HAP-1 (cell line): ENCODE results near the gene AIFM3.
A peak's percentile ranks its signal among the peaks of the same experiment; 100 is the strongest.

Source experiments
- DNase-seq, 2 experiments: peaks; one replicate each; pipeline ENCODE4 v3.0.0-alpha.2; 2016 to 2020; ENCODE audit warnings: low spot score in 2 of 2
- H3K27me3 ChIP-seq: fragments of 250-450 bp; sonication (Bioruptor Pico); 2 replicates; pipeline ENCODE4 v1.5.1; 2020; ENCODE audit warnings: low read depth, mild to moderate bottlenecking, moderate library complexity
- H3K36me3 ChIP-seq: fragments of 250-450 bp; sonication (Bioruptor Pico); replicated peaks from 2 replicates; pipeline ENCODE4 v1.5.1; 2020; ENCODE audit warnings: mild to moderate bottlenecking
- H3K4me1 ChIP-seq: fragments of 250-450 bp; sonication (Bioruptor Pico); 2 replicates; pipeline ENCODE4 v1.5.1; 2020; ENCODE audit warnings: mild to moderate bottlenecking
- H3K4me3 ChIP-seq: fragments of 250-450 bp; sonication (Bioruptor Pico); 2 replicates; pipeline ENCODE4 v1.5.1; 2020; ENCODE audit warnings: mild to moderate bottlenecking, moderate library complexity
- H3K9me3 ChIP-seq: fragments of 250-450 bp; sonication (Bioruptor Pico); 2 replicates; pipeline ENCODE4 v1.5.1; 2020; ENCODE audit warnings: mild to moderate bottlenecking, moderate library complexity
- in situ Hi-C: fragments of 300-500 bp; cut with MboI; formaldehyde crosslinking; loops from 3 replicates; pipeline ENCODE4 v1.14.3; 2020; ENCODE audit warnings: low sequenced_read_pairs, inconsistent platforms, mixed read lengths

The AIFM3 gene

DNA sequence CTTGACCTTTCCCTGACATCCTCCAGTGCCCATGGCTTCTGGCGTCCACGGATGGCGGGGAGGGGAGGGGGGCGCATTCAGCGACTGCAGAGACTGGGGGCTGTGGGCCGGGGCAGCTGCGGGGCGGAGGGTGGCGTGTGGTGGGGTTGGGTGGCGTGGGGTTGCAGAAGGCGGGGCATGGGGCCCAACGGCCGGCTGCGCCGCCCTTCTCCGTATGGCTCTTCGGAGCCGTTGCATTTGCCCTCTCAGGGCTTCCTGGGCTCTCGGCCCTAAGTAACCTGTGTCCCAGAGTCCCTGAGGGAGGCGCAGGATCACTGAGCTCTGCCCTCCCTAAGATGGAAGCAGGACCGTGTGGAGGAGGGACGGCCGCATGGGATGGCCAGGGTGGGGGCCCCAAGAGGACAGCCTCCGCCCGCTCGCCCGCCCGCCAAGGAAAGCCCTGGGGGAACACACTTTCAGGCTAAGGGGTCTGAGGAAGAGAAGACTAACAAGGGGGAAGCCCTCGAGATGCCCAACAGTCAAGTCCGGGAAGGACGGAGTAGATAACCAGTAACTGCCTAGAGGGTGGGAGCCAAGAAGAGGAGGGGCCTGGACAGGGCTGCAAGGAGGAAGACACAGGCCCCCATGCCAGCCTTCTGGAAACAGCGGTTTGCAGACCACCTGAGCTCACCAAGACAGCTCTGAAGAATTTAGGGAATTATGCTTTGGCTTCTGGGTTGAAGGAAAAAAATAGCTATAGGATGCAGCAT, 9.2 kb upstream of the AIFM3 start:
- Histone ChIP-seq H3K4me1 (peaks cover 10% of the 10 kb centered on the region), H3K9me3 (no peaks in the 10 kb centered on the region), H3K27me3 (no peaks in the 10 kb centered on the region), H3K4me3 (peak overlapping the region; percentile 63), H3K36me3 (peaks cover 16% of the 10 kb centered on the region)
- DNase-seq = peak; percentile 44 to 75
- in situ Hi-C loops = no loop called here

DNA sequence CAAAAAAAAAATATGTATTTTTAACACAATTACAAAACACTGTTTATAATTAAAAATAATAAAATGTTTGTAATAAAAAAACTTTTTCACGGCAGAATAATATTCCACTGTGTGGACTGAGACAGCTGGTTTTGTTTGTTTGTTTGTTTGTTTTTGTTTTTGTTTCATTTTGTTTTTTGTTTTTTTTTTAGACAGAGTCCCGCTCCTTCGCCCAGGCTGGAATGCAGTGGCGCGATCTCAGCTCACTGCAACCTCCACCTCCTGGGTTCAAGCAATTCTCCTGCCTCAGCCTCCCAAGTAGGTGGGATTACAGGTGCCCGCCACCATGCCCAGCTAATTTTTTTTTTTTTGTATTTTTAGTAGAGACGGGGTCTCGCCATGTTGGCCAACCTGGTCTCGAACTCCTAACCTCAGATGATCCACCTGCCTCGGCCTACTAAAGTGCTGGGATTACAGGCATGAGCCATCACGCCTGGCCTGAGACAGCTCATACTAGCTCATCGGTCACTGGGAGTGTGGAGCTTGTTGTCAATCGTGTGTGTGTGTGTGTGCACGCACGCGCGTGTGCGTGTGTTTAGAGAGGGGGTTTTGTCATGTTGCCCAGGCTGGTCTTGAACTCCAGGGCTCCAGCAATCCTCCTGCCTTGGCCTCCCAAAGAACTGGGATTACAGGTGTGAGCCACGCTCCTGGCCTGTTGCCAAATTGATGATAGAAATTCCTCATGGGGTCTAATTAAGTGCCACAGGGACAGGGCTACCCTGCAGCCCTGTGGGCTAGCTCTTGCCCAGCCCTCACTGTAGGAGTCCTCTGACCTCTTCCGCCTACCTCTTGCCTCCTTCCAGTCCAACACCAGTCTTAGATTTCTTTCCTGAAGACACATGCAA, 7.2 kb upstream of the AIFM3 start:
- H3K4me1 ChIP-seq = peaks cover 10% of the 10 kb centered on the region
- in situ Hi-C loops = loop anchor here (10.0 kb wide), 1 partner anchor 105 kb away; no protein-coding TSS in a partner anchor
- no peak overlapping the region for H3K4me3 ChIP-seq
- H3K36me3 ChIP-seq = no peaks in the 10 kb centered on the region; the same call in 1 of the 2 replicates
- no peaks in the 10 kb centered on the region for H3K9me3 ChIP-seq
- no peaks in the 10 kb centered on the region for H3K27me3 ChIP-seq
- no peak for DNase-seq

DNA sequence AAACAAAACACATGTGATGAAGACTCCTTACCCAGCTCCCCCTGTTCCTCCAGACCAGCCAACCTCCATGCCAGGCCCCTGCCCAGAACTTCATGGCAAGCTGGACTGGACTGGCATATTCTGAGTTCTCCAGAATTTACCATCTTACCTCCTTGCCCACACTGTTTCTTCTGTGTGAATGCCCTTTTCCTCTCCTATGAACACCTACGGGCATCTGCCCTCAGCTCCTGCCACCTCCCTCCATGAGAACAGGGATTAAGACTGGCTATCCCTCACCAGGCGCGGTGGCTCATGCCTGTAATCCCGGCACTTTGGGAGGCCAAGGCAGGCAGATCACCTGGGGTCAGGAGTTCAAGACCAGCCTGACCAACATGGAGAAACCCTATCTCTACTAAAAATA, 6.4 kb upstream of the AIFM3 start:
- peaks cover 10% of the 10 kb centered on the region for H3K4me1 ChIP-seq
- in situ Hi-C loops = loop anchor here (10.0 kb wide), 1 partner anchor 104 kb away; no protein-coding TSS in a partner anchor
- H3K4me3 ChIP-seq = no peak overlapping the region
- no peaks in the 10 kb centered on the region; the same call in 1 of the 2 replicates for H3K36me3 ChIP-seq
- DNase-seq = no peak
- H3K27me3 ChIP-seq = no peaks in the 10 kb centered on the region
- H3K9me3 ChIP-seq = no peaks in the 10 kb centered on the region

DNA sequence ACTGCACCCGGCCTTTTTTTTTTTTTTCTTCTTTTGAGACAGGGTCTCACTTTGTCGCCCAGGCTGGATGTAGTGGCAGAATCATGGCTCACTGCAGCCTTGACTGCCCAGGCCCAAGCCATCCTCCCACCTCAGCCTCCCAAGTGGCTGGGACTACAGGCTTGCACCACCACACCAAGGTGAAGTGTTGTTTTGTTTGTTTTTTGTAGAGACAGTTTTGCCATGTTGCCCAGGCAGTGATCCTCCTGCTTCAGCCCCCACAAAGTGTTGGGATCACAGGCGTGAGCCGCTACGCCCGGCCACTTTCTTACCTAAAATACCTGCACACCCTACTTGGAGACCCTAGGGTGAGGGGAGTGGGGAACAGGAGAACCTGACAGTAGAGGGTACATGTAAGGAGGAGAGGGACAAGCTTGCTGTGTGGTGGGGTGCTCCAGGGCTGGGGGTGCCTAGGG, 4.5 kb upstream of the AIFM3 start:
- in situ Hi-C loops = loop anchor here (10.0 kb wide), 1 partner anchor 102 kb away; no protein-coding TSS in a partner anchor
- no peaks in the 10 kb centered on the region for H3K27me3 ChIP-seq
- H3K4me1 ChIP-seq = peaks cover 6% of the 10 kb centered on the region
- no peaks in the 10 kb centered on the region for H3K9me3 ChIP-seq
- H3K4me3 ChIP-seq = no peak overlapping the region
- no peaks in the 10 kb centered on the region for H3K36me3 ChIP-seq
- no peak for DNase-seq

DNA sequence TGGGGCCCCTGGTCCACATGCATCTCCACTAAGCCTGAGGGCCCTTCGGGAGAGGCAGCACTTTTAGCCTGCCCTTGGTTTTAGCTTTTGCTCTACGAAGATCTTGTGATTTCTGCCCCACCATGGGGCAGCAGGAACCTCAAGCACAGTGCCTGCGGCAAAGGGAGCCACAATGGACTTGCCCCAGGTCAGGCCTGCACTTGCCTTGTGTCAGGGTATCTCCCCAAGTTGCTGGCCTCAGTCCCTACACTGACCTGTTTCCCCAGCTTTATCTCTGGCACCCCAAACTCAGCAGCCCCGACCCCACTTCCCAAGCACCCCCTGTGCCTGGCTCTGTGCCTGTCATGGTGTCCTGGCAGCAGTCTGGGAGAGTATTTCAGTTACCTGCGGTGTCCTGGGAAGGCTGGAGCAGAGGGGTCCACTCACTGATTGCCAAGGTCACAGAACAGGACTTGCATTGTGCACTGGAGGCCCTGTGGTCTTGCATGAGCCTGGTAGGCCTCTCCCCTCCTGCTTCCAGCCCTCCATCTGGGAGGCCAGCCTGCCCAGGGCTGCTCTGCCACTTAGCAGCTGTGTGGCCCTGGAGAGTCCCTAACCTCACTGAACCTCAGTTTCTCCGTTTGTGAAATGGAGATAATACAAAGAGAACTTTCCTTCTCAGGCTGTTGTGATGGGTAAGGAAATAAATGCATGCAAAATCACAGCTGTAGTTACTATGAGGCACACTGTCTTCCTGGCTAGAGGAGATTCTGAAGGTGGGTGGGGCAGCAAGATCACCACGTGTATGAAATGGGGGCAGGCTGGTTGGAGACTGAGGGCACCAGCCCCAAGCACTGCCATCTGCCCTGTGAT, 3.6 kb upstream of the AIFM3 start:
- Histone ChIP-seq H3K36me3 (no peaks in the 10 kb centered on the region), H3K27me3 (no peaks in the 10 kb centered on the region), H3K9me3 (no peaks in the 10 kb centered on the region), H3K4me1 (no peaks in the 10 kb centered on the region), H3K4me3 (no peak overlapping the region)
- in situ Hi-C loops = loop anchor here (10.0 kb wide), 1 partner anchor 101 kb away; no protein-coding TSS in a partner anchor
- DNase-seq = no peak

DNA sequence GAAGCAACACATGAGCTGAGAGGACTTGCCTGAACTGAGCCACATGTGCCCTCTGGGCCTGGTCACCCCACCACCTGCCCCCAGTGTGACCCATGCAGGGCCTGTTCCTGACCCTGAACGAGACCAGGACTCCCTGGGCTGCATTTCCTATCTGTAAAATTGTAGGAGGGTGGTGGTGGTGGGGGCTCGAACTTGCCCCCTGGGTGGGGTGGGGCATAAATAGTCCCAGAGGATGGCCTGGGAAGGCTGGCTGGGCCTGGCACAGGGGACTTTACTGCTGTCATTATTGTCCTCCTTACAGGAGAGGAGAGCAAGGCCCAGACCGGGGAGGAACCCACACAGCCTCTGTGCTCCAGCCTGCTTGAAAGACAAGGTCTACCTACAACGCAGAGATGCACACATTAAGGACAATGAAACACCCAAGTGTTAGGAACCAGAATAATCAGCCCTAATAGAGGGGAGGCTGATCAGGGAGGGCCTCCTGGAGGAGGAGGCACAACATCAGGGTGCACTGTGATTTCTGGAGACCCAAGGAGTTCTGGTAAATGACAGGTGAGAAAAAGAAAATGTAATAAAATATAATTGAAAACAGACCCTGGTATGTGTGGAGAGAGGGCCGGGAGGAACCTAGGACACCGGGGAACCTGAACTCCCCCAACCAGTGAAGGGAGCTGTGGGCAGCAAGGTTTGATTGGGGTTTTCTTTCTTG, 2.8 kb upstream of the AIFM3 start:
- Histone ChIP-seq H3K4me3 (no peak overlapping the region), H3K36me3 (no peaks in the 10 kb centered on the region), H3K9me3 (no peaks in the 10 kb centered on the region), H3K27me3 (no peaks in the 10 kb centered on the region), H3K4me1 (no peaks in the 10 kb centered on the region)
- in situ Hi-C loops = loop anchor here (10.0 kb wide), 1 partner anchor 101 kb away; no protein-coding TSS in a partner anchor
- no peak for DNase-seq

DNA sequence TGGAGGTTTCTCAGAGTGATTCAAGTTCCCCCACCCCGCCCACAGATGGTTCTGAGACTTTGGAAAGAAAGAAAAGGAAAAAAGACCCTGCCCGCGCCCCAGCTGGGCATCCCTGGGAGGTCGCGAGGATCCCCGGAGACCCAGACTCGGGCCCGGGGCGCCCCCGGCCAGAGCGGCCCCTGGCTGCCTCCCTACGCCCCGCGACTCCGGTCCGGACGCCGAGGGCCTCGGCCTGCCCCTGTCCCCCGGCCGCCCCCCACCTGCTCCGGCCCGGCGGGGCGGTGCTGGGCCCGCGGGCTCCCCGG, 2.3 kb upstream of the AIFM3 start:
- Histone ChIP-seq H3K27me3 (no peaks in the 10 kb centered on the region), H3K9me3 (no peaks in the 10 kb centered on the region), H3K4me1 (no peaks in the 10 kb centered on the region), H3K4me3 (no peak overlapping the region), H3K36me3 (no peaks in the 10 kb centered on the region)
- no peak for DNase-seq
- in situ Hi-C loops = loop anchor here (10.0 kb wide), 1 partner anchor 100 kb away; no protein-coding TSS in a partner anchor

DNA sequence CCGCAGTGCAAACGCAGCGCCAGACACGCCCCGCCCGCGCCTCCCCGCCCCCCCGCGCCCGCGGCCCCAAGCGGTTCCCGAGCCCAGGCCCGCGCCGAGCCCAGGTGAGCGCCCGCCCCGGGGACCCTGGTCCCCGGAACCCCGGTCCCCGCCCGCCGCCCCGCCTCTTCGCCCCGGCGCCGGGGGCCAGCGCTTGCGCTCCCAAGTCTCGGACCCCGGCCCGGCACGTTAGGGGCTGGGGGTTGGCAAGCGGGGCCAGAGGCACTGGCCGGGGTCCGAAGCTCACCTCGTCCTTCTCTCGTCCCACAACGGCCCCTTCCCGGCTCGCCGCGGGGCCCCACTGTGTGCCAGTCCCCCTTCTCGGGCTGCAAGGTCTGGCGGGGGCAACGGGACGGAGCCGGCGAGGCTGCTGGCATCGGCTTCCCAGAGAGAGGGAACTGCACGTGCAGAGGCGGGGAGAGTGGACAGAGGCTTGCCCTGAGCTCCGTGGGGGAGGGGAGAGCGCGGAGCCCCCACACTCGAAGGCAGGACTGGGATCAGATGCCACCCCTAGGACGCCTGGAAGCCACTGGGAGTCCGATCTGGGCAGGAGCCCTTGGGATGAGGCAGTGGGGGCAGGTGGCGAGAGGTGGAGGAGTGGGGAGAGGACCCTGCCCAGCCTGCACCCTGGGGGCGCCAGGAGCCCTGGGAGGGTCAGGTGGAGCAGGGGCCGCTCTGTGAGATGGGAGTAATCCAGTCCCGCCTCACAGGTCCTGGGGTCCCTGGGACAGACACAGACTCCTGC, 1.8 kb upstream of the AIFM3 start:
- no peaks in the 10 kb centered on the region for H3K36me3 ChIP-seq
- H3K4me3 ChIP-seq = no peak overlapping the region
- no peaks in the 10 kb centered on the region for H3K9me3 ChIP-seq
- in situ Hi-C loops = loop anchor here (10.0 kb wide), 1 partner anchor 100 kb away; no protein-coding TSS in a partner anchor
- no peak for DNase-seq
- H3K4me1 ChIP-seq = no peaks in the 10 kb centered on the region
- H3K27me3 ChIP-seq = no peaks in the 10 kb centered on the region

DNA sequence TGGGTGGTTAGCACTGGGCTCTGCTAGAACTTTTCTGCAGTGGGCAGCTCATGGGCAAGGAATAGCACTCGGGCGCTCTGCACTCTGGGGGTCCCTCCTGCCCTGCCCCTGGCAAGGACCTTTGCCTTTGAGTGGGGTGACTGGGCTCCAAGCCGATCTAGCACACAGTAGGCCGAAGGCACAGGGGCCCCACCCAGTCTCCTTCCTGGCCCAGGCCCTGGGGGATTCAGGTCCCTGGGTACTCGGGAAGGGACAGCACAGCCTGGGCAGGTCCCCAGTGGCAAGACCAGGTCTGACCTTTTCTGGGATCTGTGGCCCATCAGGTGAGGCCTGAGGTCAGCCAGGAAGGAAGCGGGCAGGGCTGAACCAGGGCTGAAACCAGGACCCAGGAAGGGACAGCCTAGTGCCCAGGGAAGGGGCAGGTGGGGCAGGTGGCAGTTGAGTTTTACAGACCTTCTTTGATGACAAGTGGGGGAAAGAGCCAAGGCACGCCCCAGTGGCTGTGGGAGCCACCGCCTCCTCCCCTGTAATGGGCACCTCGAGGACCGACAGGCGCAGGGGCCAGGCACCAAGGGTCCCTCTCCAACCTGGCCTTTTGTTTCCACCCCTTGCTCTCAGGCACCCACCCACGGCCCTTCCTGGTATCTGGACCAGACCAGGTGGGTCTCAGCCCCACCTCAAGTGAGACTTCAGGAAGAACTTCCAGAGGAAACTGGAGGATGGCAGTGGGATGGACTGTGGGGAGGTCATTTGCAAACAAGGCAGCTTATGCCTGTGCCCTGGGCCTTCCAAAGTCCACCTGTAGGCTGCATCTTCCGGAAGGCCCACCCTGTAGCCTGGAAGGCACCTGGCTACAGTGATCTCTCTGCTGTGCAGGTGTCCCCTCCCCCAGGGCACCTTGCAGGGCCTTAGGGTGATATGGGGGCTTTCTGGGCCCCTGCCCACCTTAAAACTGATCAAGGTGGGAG, 883 bp upstream of the AIFM3 start:
- Histone ChIP-seq H3K4me3 (no peak overlapping the region), H3K9me3 (no peaks in the 10 kb centered on the region), H3K36me3 (no peaks in the 10 kb centered on the region), H3K4me1 (no peaks in the 10 kb centered on the region), H3K27me3 (no peaks in the 10 kb centered on the region)
- in situ Hi-C loops = loop anchor here (10.0 kb wide), 1 partner anchor 99 kb away; no protein-coding TSS in a partner anchor
- DNase-seq = no peak

DNA sequence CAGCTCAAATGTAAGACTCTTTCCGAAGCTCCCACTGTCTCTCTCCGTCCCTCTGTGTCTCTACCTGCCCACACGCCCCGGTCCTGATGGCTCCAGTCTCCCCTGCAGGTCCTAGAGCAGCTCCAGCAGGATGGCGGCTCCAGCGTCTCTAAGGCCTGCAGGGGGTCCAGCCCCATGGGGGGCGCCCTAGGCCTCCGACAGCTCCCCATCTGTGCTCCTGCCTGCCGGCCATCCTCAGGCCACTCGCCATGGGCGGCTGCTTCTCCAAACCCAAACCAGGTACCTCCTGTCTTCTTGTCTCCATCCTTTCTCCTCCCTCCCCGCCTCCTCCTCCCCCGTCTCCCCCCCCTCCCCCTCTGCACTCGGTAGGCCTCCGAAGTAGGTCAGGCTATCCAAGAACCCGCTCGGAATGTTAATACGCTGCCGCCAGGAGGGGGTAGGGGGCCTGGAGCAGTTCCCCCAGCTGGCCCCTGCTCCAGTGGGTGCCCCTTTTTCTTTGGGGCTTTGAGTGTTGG, 699 bp downstream of the AIFM3 start:
- Histone ChIP-seq H3K4me3 (no peak overlapping the region), H3K27me3 (no peaks in the 10 kb centered on the region), H3K4me1 (no peaks in the 10 kb centered on the region), H3K36me3 (no peaks in the 10 kb centered on the region), H3K9me3 (no peaks in the 10 kb centered on the region)
- no peak for DNase-seq
- in situ Hi-C loops = loop anchor here (10.0 kb wide), 1 partner anchor 97 kb away; no protein-coding TSS in a partner anchor

DNA sequence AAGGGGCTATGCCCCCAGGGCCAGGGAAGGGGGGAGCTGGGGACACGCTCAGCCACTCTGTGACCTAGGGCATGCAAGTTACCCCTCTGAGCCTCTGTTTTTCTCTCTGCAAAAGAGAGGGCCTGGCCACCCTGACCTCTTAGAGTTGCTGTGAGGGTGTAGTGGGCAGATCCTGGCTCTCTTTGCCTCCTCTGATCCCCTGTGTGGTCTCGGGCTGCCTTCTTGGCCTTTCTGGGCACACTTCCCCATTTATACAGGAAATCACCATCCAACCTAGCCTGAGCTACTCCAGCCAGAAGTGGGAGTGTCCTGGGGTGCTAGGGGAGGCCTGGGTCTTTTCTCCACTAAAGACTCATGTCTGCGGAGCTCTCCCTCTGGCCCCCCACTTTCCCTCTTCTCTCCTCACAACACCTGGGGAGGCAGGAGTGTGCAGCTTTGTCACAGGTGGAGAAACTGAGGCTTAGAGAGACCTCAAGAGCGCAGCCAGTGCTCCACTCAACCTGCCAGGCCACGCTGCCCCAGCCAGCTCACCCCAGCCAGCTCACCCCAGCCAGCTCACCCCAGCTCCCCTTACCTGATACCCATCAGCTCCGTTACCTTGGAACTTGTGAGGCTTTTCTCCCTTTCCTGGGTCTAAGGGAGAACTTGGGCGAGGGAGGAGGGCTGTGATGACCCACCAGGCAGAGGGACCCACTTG, 1.4 kb downstream of the AIFM3 start:
- Histone ChIP-seq H3K4me3 (no peak overlapping the region), H3K36me3 (no peaks in the 10 kb centered on the region), H3K4me1 (no peaks in the 10 kb centered on the region), H3K27me3 (no peaks in the 10 kb centered on the region), H3K9me3 (no peaks in the 10 kb centered on the region)
- DNase-seq = no peak
- in situ Hi-C loops = loop anchor here (10.0 kb wide), 1 partner anchor 96 kb away; no protein-coding TSS in a partner anchor
